Spleen (tissue), 7 donors: ENCODE measurements around the gene ACTR1B.

ENCODE experiments used
- POLR2A ChIP-seq, 3 donors: fragments of 450-650 bp; IDR thresholded peaks; one replicate each; pipeline ENCODE4 v1.5.1; 2017; ENCODE audit warnings: antibody characterized with exemption in 3 of 3, mild to moderate bottlenecking in 1 of 3
- TF ChIP-seq, protein P1 (sequence below), 11 experiments: fragments of 200-600 bp in 7 of 11; fragments of 450-650 bp in 4 of 11; sonication (generic) in 4 of 11; IDR thresholded peaks in 8 of 11; conservative IDR thresholded peaks in 3 of 11; 1 replicate in 7 of 11; 2 replicates in 4 of 11; pipeline versions ENCODE4 v1.4.0 to v1.8.0; 2016 to 2021; ENCODE audit warnings: antibody characterized with exemption in 11 of 11, inconsistent platforms in 4 of 11, mild to moderate bottlenecking in 1 of 11
- donor health status: DM: no; HTN: no; CAD: no; lungs with moderate emphysema.
- donor health status: DM: no; HTN: no; CAD: no.
- donor health status: DM: no; HTN: no; CAD: no.

DNA sequence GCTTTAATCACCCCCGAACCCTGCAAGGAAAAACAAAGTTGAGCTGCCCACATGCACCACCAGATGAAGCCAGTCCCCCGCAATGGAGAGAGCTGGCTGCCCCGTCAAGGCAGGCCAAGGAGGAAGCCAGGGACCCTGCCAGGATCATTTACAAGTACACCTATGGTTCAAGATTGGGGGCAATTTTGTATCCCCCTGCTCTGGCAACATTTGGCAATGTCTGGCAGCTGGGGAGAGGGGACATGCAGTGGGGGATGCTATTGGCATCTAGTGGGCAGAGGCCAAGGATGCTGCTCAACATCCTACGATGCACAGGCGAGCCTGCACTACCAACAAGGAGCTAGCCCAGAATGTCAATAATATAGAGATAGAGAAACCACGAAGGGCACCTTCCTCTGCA is 1.9 kb downstream of the ACTR1B start:
- TF ChIP-seq, protein P1, sequence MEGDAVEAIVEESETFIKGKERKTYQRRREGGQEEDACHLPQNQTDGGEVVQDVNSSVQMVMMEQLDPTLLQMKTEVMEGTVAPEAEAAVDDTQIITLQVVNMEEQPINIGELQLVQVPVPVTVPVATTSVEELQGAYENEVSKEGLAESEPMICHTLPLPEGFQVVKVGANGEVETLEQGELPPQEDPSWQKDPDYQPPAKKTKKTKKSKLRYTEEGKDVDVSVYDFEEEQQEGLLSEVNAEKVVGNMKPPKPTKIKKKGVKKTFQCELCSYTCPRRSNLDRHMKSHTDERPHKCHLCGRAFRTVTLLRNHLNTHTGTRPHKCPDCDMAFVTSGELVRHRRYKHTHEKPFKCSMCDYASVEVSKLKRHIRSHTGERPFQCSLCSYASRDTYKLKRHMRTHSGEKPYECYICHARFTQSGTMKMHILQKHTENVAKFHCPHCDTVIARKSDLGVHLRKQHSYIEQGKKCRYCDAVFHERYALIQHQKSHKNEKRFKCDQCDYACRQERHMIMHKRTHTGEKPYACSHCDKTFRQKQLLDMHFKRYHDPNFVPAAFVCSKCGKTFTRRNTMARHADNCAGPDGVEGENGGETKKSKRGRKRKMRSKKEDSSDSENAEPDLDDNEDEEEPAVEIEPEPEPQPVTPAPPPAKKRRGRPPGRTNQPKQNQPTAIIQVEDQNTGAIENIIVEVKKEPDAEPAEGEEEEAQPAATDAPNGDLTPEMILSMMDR (IDR thresholded peaks at IDR 0.05 in 8 of 11, conservative IDR thresholded peaks at IDR 0.05 in 3 of 11) = no peak
- TF ChIP-seq POLR2A (IDR thresholded peaks at IDR 0.05) = no peak
